Hepatocyte (in vitro differentiated cells): ENCODE measurements around the gene ZNF500.

Experiments
- EZH2 ChIP-seq: fragments of 200-600 bp; sonication (generic); IDR thresholded peaks from 2 replicates; pipeline ENCODE4 v1.6.1; 2016; ENCODE audit warnings: antibody characterized with exemption, mild to moderate bottlenecking, borderline replicate concordance
- EZH2phosphoT487 ChIP-seq: fragments of 200-600 bp; sonication (generic); IDR thresholded peaks from one replicate; pipeline ENCODE4 v1.6.1; 2018; ENCODE audit warnings: antibody characterized with exemption, mild to moderate bottlenecking, low read depth, moderate library complexity; ENCODE audit not compliant: unreplicated experiment, severe bottlenecking
- TF ChIP-seq, protein P1 (sequence below): fragments of 200-600 bp; sonication (generic); IDR thresholded peaks from 2 replicates; pipeline ENCODE4 v1.5.1; 2016; ENCODE audit warnings: antibody characterized with exemption, mild to moderate bottlenecking; ENCODE audit not compliant: poor library complexity

DNA sequence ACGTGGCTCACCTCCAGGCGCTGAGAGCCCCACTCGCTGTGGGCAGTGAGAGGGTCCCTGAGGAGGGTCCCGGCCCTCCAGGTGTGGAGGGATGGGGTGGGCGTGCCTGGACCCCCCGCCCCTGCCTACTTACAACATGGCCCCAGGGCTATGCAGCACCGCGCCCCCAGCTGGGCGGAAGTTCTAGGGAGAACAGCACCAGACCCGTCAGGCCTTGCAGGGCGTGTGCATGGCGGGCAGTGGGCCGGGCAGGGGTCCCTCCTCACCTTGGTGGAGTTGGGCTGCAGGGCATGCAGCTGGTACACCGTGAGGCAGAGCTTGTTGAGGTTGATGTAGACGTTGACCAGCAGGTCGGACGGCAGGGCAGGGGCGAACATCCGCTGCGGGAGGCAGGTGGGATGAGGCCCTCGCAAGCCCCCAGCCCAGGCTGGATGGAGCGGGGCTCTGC is 30.9 kb upstream of the ZNF500 start:
- TF ChIP-seq, protein P1, sequence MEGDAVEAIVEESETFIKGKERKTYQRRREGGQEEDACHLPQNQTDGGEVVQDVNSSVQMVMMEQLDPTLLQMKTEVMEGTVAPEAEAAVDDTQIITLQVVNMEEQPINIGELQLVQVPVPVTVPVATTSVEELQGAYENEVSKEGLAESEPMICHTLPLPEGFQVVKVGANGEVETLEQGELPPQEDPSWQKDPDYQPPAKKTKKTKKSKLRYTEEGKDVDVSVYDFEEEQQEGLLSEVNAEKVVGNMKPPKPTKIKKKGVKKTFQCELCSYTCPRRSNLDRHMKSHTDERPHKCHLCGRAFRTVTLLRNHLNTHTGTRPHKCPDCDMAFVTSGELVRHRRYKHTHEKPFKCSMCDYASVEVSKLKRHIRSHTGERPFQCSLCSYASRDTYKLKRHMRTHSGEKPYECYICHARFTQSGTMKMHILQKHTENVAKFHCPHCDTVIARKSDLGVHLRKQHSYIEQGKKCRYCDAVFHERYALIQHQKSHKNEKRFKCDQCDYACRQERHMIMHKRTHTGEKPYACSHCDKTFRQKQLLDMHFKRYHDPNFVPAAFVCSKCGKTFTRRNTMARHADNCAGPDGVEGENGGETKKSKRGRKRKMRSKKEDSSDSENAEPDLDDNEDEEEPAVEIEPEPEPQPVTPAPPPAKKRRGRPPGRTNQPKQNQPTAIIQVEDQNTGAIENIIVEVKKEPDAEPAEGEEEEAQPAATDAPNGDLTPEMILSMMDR = no peak
- TF ChIP-seq EZH2phosphoT487 (no peak), EZH2 (no peak)
